NCI-H510A treated with DMSO at 0.1 percent for 48 hours (cell line): ENCODE data around the gene PUS1.
"Not testable (repeated sequence)": the region's sequence is repeated elsewhere in the genome, so short reads cannot be mapped to it uniquely, and the experiment has no call there.

Source experiments
- DNase-seq: peaks from one replicate; lab custom pipeline; 2025; lab: John Stamatoyannopoulos, UW

The PUS1 gene

GRCh38 chr12:131939007-131939406, 9.9 kb downstream of the PUS1 start:
- DNase-seq = no peak

DNA sequence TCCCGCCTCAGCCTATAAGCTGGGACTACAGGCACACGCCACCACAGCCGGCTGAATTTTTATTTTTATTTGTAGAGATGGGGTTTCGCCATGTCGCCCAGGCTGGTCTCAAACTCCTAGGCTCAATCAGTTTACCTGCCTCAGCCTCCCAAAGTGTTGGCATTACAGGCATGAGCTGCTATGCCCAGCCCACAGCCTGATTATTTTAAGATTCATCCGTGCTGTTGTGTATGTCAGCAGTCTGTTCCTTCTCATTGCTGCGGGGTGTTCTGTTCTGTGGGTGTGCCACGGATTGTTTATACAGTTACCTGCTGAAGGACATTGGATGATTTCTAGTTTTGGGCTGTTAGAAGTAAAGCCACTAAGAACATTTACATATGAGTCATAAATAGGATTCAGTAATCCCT, 11.1 kb downstream of the PUS1 start:
- DNase-seq = no peak

DNA sequence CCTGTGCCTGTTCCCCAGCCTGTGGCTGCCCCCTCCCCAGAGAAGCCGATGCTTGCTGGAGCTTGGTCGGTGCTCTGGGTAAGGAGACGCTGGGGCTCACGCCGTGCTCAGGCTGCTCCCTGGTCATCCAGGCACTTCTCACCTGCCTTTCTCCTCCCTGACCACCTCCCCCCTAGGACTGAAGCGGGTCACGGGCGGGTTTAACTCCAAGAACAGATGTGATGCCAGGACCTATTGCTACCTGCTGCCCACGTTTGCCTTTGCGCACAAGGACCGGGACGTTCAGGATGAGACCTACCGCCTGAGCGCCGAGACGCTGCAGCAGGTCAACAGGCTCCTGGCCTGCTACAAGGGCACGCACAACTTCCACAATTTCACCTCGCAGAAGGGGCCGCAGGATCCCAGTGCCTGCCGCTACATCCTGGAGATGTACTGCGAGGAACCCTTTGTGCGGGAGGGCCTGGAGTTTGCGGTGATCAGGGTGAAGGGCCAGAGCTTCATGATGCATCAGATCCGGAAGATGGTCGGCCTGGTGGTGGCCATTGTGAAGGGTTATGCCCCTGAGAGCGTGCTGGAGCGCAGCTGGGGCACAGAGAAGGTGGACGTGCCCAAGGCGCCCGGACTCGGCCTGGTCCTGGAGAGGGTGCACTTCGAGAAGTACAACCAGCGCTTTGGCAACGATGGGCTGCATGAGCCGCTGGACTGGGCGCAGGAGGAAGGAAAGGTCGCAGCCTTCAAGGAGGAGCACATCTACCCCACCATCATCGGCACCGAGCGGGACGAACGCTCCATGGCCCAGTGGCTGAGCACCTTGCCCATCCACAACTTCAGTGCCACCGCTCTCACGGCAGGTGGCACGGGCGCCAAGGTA, 12.3 kb downstream of the PUS1 start:
- no peak for DNase-seq

- no peak for DNase-seq
Measured at GRCh38 chr12:131941987-131942341, 12.9 kb downstream of the PUS1 start.

DNA sequence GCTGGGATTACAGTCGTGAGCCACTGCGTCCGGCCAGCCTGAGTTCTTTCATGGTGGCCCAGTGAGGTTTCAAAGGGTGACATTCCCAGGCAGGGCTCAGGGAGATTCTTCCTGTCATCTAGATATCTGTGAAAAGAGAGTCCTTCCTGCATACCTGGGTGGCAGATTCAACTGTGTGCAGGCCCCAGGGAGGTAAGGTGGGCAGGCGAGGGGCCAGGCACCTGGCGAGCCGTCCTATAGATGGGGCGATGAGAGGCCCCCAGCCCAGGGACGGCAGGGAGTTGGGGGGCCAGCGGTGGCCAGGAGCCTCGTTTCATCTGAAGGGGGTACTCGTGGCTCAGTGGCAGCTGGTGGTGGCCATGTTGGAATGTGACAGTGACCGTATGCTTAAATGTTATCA, 13.6 kb downstream of the PUS1 start:
- no peak for DNase-seq

GRCh38 chr12:131943389-131943788, 14.3 kb downstream of the PUS1 start:
- DNase-seq = no peak

DNA sequence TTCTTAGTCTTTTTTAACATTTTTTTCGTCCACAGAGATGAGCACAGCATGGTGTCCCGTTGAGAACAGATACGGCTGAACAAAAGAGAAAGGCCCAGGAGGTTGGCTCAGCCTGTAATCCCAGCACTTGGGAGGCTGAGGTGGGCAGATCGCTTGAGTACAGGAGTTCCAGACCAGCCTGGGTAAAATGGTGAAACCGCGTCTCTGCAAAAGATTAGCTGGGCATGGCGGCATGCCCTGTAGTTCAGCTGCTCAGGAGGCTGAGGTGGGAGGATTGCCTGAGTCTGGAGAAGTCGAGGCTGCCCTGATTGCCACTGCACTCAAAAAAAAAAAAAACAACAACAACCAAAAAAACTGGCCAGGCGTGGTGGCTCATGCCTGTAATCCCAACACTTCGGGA, 14.8 kb downstream of the PUS1 start:
- DNase-seq = no peak

DNA sequence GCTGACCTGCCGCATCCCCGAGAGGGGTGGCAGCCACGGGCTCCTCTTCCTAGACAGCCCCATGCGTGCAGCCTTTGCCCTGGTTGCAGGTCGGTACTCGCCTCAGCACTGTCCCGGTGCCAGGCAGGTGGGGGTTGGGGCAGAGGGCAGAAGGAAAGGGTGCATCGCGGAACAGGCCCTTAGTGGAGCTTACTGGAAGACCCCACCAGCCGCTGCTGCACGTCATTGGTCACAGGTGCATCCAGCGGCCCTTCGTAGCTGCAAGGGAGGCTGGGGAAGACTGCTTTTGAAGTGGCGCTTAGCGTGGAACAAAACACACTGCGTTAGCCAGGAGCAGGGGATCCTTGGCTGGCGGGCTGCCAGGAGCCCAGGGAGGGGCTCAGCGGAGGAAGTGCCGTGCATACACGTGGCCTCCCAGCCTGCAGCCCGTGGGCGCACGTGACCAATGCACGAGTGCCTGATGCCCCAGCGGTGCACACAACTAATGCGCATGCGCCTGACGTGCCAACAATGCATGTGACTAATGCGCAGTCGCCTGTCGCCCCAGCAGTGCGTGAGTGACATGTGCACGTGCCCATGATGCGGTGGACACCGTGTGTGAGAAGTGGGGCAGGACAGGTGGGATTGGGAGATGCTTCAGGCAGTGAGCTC, 15.7 kb downstream of the PUS1 start:
- DNase-seq = no peak

DNA sequence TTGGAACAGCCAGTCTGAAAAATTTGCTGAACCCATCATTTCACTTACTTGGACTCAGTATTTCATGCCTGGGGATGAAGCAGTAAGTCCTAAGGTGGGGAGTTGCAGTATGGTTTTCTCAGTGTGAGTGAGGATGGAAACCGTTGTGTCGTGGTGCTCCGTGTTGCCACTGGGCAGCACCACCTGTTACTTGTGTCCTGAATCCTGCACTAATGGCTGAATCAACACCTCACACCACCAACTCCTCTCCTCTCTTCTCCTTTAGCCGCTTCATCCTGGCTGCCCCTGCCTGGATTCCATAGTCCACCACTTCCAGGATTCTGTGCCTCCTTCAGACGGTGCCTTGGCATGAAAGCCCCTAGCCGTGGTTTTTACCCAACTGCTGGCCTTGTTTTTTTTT, 17.7 kb downstream of the PUS1 start:
- DNase-seq = no peak

DNA sequence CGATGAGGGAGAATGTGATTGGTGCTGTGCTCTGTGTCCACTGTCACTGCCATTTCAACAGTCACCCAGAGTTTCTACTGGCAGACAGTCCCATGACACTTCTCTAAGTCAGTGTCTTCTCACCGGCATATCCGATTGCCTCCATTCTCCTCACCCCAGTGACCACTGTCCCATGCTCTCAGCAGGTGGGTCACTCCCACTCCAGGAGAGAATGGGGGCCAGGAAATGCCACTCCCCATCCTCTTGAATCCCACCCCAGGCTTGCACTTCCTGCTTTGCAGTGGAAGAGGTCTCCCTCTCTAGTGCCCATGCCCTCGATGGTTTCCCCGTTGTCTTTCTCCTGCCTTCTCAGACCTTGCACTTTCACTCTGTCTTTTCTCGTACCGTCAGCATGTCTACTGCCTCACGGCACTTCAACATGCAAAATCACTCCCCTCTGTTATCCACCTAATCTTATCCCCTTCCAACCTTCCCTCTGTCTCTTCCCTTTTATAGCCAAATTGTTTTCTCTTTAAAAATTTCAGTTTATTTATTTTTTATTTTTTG, 18.5 kb downstream of the PUS1 start:
- no peak for DNase-seq

GRCh38 chr12:131948166-131948712, 19.2 kb downstream of the PUS1 start:
- no peak for DNase-seq

GRCh38 chr12:131948713-131949430, 19.8 kb downstream of the PUS1 start:
- not testable (repeated sequence) for DNase-seq

GRCh38 chr12:131949431-131950181, 20.5 kb downstream of the PUS1 start, which contains the start of gene EP400:
EP400 (plus strand) TSS chr12:131949942; CDS start chr12:131960620, 10,678 bp downstream.
- peak; percentile 89 for DNase-seq

DNA sequence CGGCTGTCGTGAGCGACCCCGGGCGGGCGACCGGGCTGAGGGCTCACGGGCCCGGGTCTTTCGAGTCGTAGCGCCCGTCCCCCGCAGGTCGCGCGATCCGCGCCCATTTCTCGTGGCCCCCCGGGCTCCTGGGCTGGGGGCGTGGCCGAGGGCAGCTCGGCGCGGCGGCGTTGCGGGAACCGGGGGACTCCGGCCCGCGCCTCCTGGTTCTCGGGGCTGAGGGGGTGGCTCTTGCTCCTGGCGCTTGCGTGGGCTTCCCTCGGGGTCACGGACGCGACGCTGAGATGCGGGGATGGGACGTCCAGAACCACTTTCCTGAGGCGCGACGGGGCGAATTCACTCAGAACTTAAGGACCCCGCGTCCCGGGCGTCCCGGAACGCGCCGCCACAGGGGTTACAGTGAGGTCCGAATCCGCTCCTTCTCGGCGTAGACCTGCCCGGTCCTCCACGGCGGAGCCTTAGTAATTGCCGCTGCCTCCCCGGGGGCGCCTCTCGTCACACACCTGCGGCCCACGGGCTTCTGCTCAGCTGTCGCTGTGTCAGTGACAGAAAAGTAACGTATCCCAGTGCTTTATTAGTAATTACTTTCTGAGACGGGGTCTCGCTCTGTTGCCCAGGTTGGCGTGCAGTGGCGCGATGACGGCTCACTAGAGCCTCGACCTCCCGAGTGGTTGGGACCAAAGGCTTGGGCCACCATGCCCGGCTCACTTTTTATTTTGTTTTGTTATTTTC, 21.3 kb downstream of the PUS1 start:
- peak; percentile 20 for DNase-seq

- not testable (repeated sequence) for DNase-seq
Measured at GRCh38 chr12:131953810-131954209, 24.7 kb downstream of the PUS1 start.

DNA sequence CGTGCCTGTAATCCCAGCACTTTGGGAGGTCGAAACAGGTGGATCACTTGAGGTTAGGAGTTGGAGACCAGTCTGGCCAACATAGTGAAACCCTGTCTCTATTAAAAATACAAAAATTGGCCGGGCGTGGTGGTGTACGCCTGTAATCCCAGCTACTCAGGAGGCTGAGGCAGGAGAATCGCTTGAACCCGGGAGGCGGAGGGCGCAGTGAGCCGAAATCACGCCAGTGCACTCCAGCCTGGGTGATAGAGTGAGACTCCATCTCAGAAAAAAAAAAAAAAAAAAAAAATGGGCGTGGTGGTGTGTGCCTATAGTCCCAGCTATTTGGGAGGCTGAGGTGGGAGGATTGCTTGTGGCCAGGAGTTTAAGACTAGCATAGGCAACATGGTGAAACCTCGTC, 25.4 kb downstream of the PUS1 start:
- DNase-seq = not testable (repeated sequence)

GRCh38 chr12:131959116-131959515, 30.0 kb downstream of the PUS1 start:
- DNase-seq = no peak

DNA sequence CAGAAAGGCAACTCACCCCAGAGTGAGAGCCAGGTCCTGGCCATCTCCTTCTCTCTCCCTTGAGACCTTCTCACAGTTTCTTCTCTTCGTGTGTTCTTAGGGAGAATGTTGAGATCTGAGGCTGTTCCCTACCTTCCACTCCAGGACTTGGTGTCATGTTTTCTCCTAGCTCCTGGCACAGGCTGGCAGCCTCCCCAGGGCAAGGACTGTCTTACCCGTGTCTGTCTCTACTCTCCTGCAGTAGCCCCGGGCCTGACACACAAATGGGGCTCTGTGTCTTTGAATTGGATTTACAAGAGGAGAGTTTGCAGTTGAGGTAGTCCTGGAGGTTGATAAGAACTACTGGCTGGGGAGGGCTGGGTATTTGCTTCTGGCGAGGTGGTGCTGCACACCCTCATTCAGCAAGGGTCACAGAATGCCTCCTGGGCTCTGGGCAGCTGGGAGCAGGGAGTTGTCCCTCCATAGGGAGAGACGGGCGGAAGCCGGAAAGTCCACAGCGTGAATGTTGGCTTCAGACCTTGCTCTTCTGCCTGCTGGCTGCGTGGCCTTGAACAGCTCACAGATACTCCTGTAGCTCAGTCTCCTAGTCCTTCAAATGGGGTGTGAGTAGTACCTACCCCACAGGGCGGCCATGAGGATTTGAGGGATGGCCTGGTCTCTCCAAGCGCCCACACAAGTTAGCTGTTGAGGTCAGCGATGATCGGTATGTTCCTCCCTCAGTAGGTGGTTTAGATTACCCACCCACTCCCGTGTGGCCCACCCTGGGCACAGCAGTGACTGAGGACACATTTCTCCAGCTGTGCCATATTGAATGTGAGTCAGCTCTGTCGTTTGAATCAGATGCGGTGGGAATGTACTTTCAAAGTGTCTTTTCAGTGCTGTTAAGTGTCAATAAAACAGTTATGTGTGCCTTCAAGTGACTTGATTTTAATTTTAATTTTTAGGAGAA, 30.8 kb downstream of the PUS1 start:
- DNase-seq = no peak

GRCh38 chr12:131960590-131961325, 31.7 kb downstream of the PUS1 start:
- not testable (repeated sequence) for DNase-seq
